Prostate gland (tissue), 2 donors: Measurements from ENCODE around the gene ELOVL3. TPM values are rescaled to one million over a fixed set of nuclear protein-coding genes. Genes with fewer than 3 reads are reported as not detected.

Experiments
- DNase-seq: peaks from one replicate; pipeline ENCODE4 v3.0.0-alpha.2; 2019; ENCODE audit warnings: low spot score
- H3K27ac ChIP-seq, 2 donors: fragments of 200-600 bp; sonication (generic); 2 replicates each; pipeline ENCODE4 v1.5.1; 2017 to 2019
- H3K27me3 ChIP-seq: fragments of 200-600 bp; sonication (generic); replicated peaks from 2 replicates; pipeline ENCODE4 v1.5.1; 2019; ENCODE audit not compliant: insufficient read depth
- H3K36me3 ChIP-seq, 2 donors: fragments of 200-600 bp; sonication (generic); 1 replicate in 1 of 2; 2 replicates in 1 of 2; pipeline versions ENCODE4 v1.5.1 to v1.8.1; 2017 to 2019
- H3K4me1 ChIP-seq: fragments of 200-600 bp; sonication (generic); replicated peaks from 2 replicates; pipeline ENCODE4 v1.5.1; 2019
- H3K4me3 ChIP-seq, 2 donors: fragments of 200-600 bp; sonication (generic); 2 replicates each; pipeline ENCODE4 v1.5.1; 2017 to 2019
- H3K9me3 ChIP-seq: fragments of 200-600 bp; sonication (generic); 2 replicates; pipeline ENCODE4 v1.5.1; 2017
- POLR2A ChIP-seq: fragments of 450-650 bp; IDR thresholded peaks from one replicate; pipeline ENCODE4 v1.6.1; 2016; ENCODE audit warnings: antibody characterized with exemption, mild to moderate bottlenecking
- POLR2AphosphoS5 ChIP-seq: sonication (generic); formaldehyde crosslinking; IDR thresholded peaks from one replicate; pipeline ENCODE4 v1.6.1; 2017; ENCODE audit warnings: antibody characterized with exemption
- WGBS: methylation state at CpG from one replicate; pipeline ENCODE4 v1.1.5; 2018; 5-methylcytosine and 5-hydroxymethylcytosine counted together
- intact Hi-C: fragments of 100-400 bp; cut with DNase I; formaldehyde crosslinking; loops from one replicate; pipeline ENCODE4 v1.14.2; 2022
- total RNA-seq, 2 donors: library from RNA; depleted of rRNA; stranded (reverse); fragments of >200 nt; gene quantifications; one replicate each; pipeline ENCODE4 v1.1.0, GENCODE V29; 2016
- TF ChIP-seq, protein P1 (sequence below), 4 experiments: fragments of 200-600 bp in 2 of 4; fragments of 450-650 bp in 2 of 4; sonication (generic) in 2 of 4; IDR thresholded peaks; 1 replicate in 3 of 4; 2 replicates in 1 of 4; pipeline ENCODE4 v1.5.1; 2016 to 2019; ENCODE audit warnings: antibody characterized with exemption in 4 of 4, mild to moderate bottlenecking in 2 of 4, moderate library complexity in 2 of 4

Gene ELOVL3
- total RNA-seq, 2 donors from 2014 or later, result 4.4 TPM; not detected in 1

DNA sequence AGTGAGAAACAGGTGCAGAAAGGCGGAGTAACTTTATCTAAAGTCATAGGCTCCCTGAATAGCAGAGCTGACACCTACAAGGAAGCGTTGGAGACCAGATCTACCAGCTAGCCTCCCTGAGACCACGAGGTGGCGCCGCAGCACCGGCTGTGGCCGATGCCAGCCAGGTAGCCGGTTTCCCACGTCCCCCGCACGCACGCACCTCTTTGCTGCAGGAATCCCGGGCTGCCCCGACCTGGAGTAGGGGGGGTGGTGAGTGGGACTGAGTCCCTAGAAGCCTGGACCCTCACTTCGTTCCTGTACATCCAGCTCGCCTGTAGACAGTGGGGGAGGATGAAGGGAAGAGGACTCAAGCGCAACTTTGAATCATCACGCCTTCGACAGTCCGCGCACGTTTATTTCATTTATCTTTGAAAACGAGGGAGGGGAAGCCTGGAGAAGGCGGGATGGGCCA, 3.7 kb downstream of the ELOVL3 start:
- Histone ChIP-seq H3K27me3 (no peaks in the 10 kb centered on the region), H3K9me3 (no peaks in the 10 kb centered on the region), H3K4me1 (no peaks in the 10 kb centered on the region), H3K27ac (no peak overlapping the region), H3K36me3 (no peaks in the 10 kb centered on the region), H3K4me3 (peak overlapping the region; percentile 27 to 40)
- no peak for TF ChIP-seq POLR2A
- TF ChIP-seq POLR2AphosphoS5, result peak; percentile 39
- TF ChIP-seq, protein P1, sequence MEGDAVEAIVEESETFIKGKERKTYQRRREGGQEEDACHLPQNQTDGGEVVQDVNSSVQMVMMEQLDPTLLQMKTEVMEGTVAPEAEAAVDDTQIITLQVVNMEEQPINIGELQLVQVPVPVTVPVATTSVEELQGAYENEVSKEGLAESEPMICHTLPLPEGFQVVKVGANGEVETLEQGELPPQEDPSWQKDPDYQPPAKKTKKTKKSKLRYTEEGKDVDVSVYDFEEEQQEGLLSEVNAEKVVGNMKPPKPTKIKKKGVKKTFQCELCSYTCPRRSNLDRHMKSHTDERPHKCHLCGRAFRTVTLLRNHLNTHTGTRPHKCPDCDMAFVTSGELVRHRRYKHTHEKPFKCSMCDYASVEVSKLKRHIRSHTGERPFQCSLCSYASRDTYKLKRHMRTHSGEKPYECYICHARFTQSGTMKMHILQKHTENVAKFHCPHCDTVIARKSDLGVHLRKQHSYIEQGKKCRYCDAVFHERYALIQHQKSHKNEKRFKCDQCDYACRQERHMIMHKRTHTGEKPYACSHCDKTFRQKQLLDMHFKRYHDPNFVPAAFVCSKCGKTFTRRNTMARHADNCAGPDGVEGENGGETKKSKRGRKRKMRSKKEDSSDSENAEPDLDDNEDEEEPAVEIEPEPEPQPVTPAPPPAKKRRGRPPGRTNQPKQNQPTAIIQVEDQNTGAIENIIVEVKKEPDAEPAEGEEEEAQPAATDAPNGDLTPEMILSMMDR (IDR thresholded peaks at IDR 0.05), result peak; percentile 84 to 95 (median 92)
- peak; percentile 84 for DNase-seq
- under 1% methylated on average over 22 of the region's 24 CpGs for WGBS
- intact Hi-C loops, result loop anchor here (2.0 to 10.0 kb wide), 3 partner anchors 123 to 355 kb away; no protein-coding TSS in a partner anchor

DNA sequence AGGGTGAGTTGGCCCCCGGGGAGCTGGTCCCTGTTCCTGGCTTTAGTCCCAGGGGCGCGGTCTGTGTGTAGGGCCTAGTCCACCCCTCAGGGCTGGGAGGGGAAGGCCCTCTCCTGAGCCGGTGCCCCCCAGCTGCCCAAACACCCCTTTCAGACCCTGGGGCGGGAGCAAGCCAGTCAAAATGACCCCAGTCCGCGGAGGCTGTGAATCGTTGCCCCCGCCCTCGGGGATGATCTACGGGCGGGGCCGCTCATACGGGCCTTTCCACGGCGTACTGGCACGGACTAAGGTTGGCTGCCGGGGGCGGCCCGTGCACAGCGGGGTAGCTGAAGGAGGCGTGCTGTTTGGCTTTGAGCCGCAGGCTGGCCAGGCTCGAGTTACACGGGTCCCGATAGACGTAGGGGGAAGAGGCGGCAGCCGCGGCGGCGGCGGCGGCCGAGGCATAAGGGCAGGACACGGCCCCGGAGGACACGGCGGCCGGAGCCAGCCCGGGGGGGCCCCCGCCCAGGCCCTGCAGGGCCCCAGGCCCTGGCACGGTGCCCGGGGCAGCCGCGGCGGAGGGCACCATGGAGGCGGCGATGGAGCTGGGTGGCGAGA, 4.3 kb downstream of the ELOVL3 start:
- no peaks in the 10 kb centered on the region for H3K4me1 ChIP-seq
- H3K36me3 ChIP-seq, result no peaks in the 10 kb centered on the region
- peak overlapping the region; percentile 27 to 40 for H3K4me3 ChIP-seq
- intact Hi-C loops, result loop anchor here (2.0 to 10.0 kb wide), 2 partner anchors 122 to 354 kb away; no protein-coding TSS in a partner anchor
- DNase-seq, result peak; percentile 21
- under 1% methylated on average over 50 of the region's 50 CpGs for WGBS
- TF ChIP-seq POLR2AphosphoS5 (no peak), POLR2A (no peak)
- TF ChIP-seq, protein P1 (IDR thresholded peaks at IDR 0.05), result no peak
- H3K27ac ChIP-seq, result no peak overlapping the region
- no peaks in the 10 kb centered on the region for H3K9me3 ChIP-seq
- no peaks in the 10 kb centered on the region for H3K27me3 ChIP-seq

DNA sequence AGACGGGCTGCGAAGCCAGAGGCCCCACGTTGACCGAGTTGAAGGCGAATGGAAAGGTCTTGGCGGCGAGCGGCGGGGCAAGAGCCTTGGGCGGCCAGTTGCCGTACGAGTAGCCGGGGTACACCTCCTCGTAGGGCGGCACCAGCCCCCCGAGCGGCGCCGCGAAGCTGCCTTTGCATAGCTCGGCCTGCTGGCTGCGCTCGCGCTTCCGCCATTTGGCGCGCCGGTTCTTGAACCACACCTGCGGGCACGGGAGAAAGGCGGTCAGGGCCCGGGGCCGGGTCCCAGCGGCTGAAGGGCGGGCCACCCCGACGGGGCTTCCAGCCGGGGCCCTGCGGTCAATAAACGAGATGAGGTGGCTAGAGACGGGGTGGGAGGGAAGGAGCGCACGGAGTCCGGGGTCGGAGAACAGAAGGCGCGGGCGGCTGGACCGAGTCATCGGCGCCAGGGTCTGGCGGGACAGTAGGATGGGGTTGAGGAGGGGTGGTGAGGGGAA, 4.8 kb downstream of the ELOVL3 start:
- no peaks in the 10 kb centered on the region for H3K9me3 ChIP-seq
- no peak overlapping the region for H3K27ac ChIP-seq
- no peak for DNase-seq
- TF ChIP-seq POLR2A, result no peak
- TF ChIP-seq, protein P1 (IDR thresholded peaks at IDR 0.05), result peak in 2 of 4 experiments; percentile 24 to 43
- no peaks in the 10 kb centered on the region for H3K36me3 ChIP-seq
- intact Hi-C loops, result loop anchor here (2.0 to 10.0 kb wide), 2 partner anchors 122 to 354 kb away; no protein-coding TSS in a partner anchor
- no peaks in the 10 kb centered on the region for H3K27me3 ChIP-seq
- 1% methylated on average over 46 of the region's 52 CpGs for WGBS
- H3K4me1 ChIP-seq, result no peaks in the 10 kb centered on the region
- H3K4me3 ChIP-seq, result peak overlapping the region; percentile 27 to 40

DNA sequence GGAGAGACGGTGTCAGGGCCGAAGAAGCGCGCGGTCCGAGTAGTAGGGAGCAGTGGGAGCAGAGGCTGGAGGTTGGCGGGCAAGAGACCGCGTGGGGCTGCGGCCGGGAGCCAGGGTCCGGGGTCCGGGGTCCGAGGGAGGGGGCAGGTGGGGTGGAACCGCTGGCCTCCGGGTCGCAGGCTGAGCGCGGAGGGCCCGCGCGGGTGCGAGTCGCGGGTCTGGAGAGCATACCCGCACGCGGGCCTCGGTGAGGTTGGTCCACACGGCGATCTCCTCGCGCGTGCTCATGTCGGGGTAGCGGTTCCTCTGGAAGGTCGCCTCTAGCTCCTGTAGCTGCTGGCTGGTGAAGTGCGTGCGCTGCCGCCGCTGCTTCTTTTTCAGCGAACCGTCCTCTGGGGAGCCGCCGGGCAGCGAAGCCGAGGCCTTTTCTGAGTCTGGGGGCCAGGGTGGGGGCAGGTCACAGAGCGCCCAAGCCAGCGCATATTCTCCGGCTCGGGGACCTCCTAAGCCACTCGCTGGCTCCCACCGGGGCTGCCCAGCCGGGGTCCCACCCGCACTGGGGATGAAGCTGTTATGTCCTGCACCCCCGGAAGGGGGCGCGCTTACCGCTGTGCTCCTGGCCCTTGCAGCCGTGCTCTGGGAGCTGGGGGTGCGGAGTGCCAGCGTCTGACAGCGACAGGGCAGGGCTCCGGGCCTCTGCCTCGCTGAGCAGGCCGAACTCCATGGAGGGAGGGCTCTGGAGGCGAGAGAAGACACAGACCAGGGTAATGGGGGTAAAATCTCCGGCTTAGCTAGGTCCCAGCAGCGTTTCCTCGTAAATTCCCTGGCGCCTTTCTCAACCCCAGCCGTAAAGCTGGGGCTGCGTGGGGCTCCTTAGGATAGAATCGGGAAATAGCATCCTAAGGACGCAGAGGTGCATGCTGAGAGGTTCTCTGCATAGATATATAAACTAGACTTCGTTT, 5.5 kb downstream of the ELOVL3 start:
- intact Hi-C loops, result loop anchor here (2.0 to 10.0 kb wide), 2 partner anchors 121 to 353 kb away; no protein-coding TSS in a partner anchor
- peak overlapping the region; percentile 27 to 40 for H3K4me3 ChIP-seq
- TF ChIP-seq, protein P1 (IDR thresholded peaks at IDR 0.05), result peak in 3 of 4 experiments; percentile 45 to 72 (median 66)
- TF ChIP-seq POLR2A (no peak), POLR2AphosphoS5 (no peak)
- DNase-seq, result no peak
- WGBS, result 14% methylated on average over 62 of the region's 76 CpGs
- H3K27ac ChIP-seq, result no peak overlapping the region
- H3K4me1 ChIP-seq, result no peaks in the 10 kb centered on the region
- no peaks in the 10 kb centered on the region for H3K9me3 ChIP-seq
- H3K36me3 ChIP-seq, result no peaks in the 10 kb centered on the region
- no peaks in the 10 kb centered on the region for H3K27me3 ChIP-seq
